A673 (cell line): ENCODE results near the gene AFG3L2.

Experiments
- EZH2 ChIP-seq: fragments of 200-600 bp; sonication (generic); IDR thresholded peaks from 2 replicates; pipeline ENCODE4 v1.6.1; 2017; ENCODE audit warnings: borderline replicate concordance, low read depth, mild to moderate bottlenecking, mixed read lengths, antibody characterized with exemption, low read length; ENCODE audit not compliant: poor library complexity, severe bottlenecking
- TF ChIP-seq, protein P1 (sequence below): fragments of 300-800, 200-600 bp; sonication (generic); conservative IDR thresholded peaks from 2 replicates; pipeline ENCODE4 v1.5.1; 2017; ENCODE audit warnings: low read depth, mild to moderate bottlenecking, antibody characterized with exemption, low read length, moderate library complexity, mixed read lengths

DNA sequence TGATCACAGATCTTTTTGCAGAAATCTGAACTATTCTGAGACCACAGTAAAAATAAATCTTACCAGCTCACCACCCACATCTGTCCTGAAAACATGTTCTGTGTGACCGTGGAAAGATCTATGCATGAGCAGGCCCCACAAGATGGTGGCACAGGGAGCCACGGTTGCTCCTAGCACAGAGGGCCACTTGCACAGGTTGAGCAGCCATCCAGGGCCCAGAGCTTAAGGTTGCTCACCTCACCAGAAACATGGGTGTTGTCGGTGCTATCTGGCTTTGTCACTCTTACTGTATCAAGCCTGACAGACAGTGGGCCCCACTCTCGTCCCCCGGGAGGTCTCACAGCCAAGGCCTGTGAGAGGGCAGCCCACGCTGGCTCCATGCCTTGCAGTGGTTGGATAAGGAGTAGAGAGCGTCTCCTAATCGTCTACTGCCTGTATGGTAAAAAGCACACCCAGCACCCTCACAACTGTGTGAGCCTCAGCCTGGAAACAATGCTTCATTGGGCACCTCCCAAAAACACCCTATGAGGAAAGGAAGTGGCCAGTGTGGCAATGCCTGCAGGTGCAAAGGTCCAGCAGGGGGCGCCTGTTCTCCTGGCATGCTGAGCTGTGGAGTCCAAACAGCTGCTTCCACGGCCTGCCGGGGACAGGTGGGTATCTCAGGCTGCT, 49.4 kb downstream of the AFG3L2 start:
- TF ChIP-seq, protein P1, sequence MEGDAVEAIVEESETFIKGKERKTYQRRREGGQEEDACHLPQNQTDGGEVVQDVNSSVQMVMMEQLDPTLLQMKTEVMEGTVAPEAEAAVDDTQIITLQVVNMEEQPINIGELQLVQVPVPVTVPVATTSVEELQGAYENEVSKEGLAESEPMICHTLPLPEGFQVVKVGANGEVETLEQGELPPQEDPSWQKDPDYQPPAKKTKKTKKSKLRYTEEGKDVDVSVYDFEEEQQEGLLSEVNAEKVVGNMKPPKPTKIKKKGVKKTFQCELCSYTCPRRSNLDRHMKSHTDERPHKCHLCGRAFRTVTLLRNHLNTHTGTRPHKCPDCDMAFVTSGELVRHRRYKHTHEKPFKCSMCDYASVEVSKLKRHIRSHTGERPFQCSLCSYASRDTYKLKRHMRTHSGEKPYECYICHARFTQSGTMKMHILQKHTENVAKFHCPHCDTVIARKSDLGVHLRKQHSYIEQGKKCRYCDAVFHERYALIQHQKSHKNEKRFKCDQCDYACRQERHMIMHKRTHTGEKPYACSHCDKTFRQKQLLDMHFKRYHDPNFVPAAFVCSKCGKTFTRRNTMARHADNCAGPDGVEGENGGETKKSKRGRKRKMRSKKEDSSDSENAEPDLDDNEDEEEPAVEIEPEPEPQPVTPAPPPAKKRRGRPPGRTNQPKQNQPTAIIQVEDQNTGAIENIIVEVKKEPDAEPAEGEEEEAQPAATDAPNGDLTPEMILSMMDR: peak; percentile 98
- no peak for TF ChIP-seq EZH2
